Measurements from ENCODE around the gene GLIPR1L2.

GLIPR1L2 gene

DNA sequence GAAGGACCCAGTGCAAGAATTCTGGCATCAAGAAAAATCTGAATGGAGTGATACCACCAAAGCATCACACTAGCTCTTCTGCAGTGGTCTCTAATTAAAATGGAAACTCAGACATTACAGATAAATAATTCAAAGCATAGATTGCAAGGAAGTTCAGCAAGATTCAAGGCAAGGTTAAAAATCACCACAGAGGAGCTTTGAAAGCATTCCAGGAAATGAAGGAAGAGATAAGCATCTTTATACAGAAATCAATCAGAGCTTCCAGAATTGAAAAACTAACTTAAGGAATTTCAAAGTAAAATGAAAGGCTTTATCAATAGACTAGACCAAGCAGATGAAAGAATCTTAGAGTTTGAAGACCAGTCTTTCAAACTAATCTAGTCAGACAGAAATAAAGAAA is 69.3 kb downstream of the GLIPR1L2 start:
- Histone ChIP-seq H3K9ac (ENCODE audit: low read length in 5 of 5) (no peak overlapping the region), H3K4me3 (ENCODE audit: low read depth in 1 of 5, low read length in 5 of 5) (no peak overlapping the region), H3K4me1 (ENCODE audit: control insufficient read depth in 5 of 5, insufficient read depth in 5 of 5, low read length in 5 of 5) (no peaks in the 10 kb centered on the region), H3K9me3 (ENCODE audit: control insufficient read depth in 5 of 5, low read length in 5 of 5) (peaks cover 0 to 20% (median 7%) of the 10 kb centered on the region in 5 donors), H3K36me3 (ENCODE audit: control insufficient read depth in 5 of 5, insufficient read depth in 5 of 5, low read length in 5 of 5) (no peaks in the 10 kb centered on the region), H3K27me3 (ENCODE audit: control insufficient read depth in 5 of 5, insufficient read depth in 4 of 5, low read length in 5 of 5) (no peaks in the 10 kb centered on the region), H3K27ac (ENCODE audit: low read depth, low read length) (no peak overlapping the region)

GRCh38 chr12:75471902-75472890 is 81.3 kb downstream of the GLIPR1L2 start:
- Histone ChIP-seq H3K36me3 (ENCODE audit: control insufficient read depth in 5 of 5, insufficient read depth in 5 of 5, low read length in 5 of 5) (no peaks in the 10 kb centered on the region), H3K27ac (ENCODE audit: low read depth, low read length) (no peak overlapping the region), H3K4me1 (ENCODE audit: control insufficient read depth in 5 of 5, insufficient read depth in 5 of 5, low read length in 5 of 5) (peaks cover 0 to 7% (median 0%) of the 10 kb centered on the region in 5 donors), H3K9ac (ENCODE audit: low read length in 5 of 5) (no peak overlapping the region), H3K4me3 (ENCODE audit: low read depth in 1 of 5, low read length in 5 of 5) (no peak overlapping the region), H3K9me3 (ENCODE audit: control insufficient read depth in 5 of 5, low read length in 5 of 5) (no peaks in the 10 kb centered on the region), H3K27me3 (ENCODE audit: control insufficient read depth in 5 of 5, insufficient read depth in 4 of 5, low read length in 5 of 5) (no peaks in the 10 kb centered on the region)

GRCh38 chr12:75474116-75474515 is 83.2 kb downstream of the GLIPR1L2 start:
- Histone ChIP-seq H3K27me3 (ENCODE audit: control insufficient read depth in 5 of 5, insufficient read depth in 4 of 5, low read length in 5 of 5) (no peaks in the 10 kb centered on the region), H3K4me3 (ENCODE audit: low read depth in 1 of 5, low read length in 5 of 5) (no peak overlapping the region), H3K27ac (ENCODE audit: low read depth, low read length) (no peak overlapping the region), H3K9me3 (ENCODE audit: control insufficient read depth in 5 of 5, low read length in 5 of 5) (no peaks in the 10 kb centered on the region), H3K4me1 (ENCODE audit: control insufficient read depth in 5 of 5, insufficient read depth in 5 of 5, low read length in 5 of 5) (peaks cover 0 to 7% (median 3%) of the 10 kb centered on the region in 5 donors), H3K9ac (ENCODE audit: low read length in 5 of 5) (no peak overlapping the region), H3K36me3 (ENCODE audit: control insufficient read depth in 5 of 5, insufficient read depth in 5 of 5, low read length in 5 of 5) (no peaks in the 10 kb centered on the region)

DNA sequence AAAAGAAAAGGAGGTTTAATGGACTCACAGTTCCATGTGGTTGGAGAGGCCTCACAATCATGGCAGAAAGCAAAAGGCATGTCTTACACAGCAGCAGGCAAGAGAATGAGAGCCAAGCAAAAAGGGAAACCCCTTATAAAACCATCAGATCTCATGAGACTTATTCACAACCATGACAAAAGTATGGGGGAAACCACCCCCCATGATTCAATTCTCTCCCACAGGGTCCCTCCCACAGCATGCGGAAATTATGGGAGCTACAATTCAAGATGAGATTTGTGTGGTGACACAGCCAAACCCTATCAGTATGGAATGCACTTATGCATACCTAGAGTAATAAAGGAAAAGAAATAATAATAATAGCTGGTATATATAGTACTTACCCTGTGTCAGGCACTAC is 85.2 kb downstream of the GLIPR1L2 start:
- no peak overlapping the region for H3K9ac ChIP-seq (ENCODE audit: low read length in 5 of 5)
- H3K27ac ChIP-seq (ENCODE audit: low read depth, low read length): no peak overlapping the region
- H3K36me3 ChIP-seq (ENCODE audit: control insufficient read depth in 5 of 5, insufficient read depth in 5 of 5, low read length in 5 of 5): no peaks in the 10 kb centered on the region
- no peaks in the 10 kb centered on the region for H3K9me3 ChIP-seq (ENCODE audit: control insufficient read depth in 5 of 5, low read length in 5 of 5)
- no peaks in the 10 kb centered on the region for H3K27me3 ChIP-seq (ENCODE audit: control insufficient read depth in 5 of 5, insufficient read depth in 4 of 5, low read length in 5 of 5)
- no peak overlapping the region for H3K4me3 ChIP-seq (ENCODE audit: low read depth in 1 of 5, low read length in 5 of 5)
- H3K4me1 ChIP-seq (ENCODE audit: control insufficient read depth in 5 of 5, insufficient read depth in 5 of 5, low read length in 5 of 5): peaks cover 0 to 19% (median 8%) of the 10 kb centered on the region in 5 donors

DNA sequence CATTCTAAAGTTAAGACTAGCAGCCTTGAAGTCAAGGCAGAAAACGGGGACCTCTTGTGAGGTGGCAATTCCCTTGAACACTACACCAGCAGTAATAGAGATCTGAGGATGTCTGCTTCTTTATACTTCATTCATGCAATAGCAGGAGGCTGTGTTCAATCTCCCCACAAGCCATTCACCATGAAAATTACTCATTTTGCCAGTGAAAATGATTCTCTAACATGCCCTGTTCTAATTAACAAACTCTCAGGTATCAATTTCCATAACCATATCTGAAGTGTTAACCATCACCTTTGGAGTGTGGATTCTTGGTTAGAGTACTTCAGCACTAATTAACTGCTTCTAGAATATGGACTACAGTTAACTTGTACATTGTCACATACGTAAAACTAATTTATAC is 86.2 kb downstream of the GLIPR1L2 start:
- Histone ChIP-seq H3K9me3 (ENCODE audit: control insufficient read depth in 5 of 5, low read length in 5 of 5) (no peaks in the 10 kb centered on the region), H3K4me1 (ENCODE audit: control insufficient read depth in 5 of 5, insufficient read depth in 5 of 5, low read length in 5 of 5) (peaks cover 0 to 25% (median 10%) of the 10 kb centered on the region in 5 donors), H3K4me3 (ENCODE audit: low read depth in 1 of 5, low read length in 5 of 5) (no peak overlapping the region), H3K27me3 (ENCODE audit: control insufficient read depth in 5 of 5, insufficient read depth in 4 of 5, low read length in 5 of 5) (no peaks in the 10 kb centered on the region), H3K36me3 (ENCODE audit: control insufficient read depth in 5 of 5, insufficient read depth in 5 of 5, low read length in 5 of 5) (no peaks in the 10 kb centered on the region), H3K9ac (ENCODE audit: low read length in 5 of 5) (no peak overlapping the region), H3K27ac (ENCODE audit: low read depth, low read length) (no peak overlapping the region)

DNA sequence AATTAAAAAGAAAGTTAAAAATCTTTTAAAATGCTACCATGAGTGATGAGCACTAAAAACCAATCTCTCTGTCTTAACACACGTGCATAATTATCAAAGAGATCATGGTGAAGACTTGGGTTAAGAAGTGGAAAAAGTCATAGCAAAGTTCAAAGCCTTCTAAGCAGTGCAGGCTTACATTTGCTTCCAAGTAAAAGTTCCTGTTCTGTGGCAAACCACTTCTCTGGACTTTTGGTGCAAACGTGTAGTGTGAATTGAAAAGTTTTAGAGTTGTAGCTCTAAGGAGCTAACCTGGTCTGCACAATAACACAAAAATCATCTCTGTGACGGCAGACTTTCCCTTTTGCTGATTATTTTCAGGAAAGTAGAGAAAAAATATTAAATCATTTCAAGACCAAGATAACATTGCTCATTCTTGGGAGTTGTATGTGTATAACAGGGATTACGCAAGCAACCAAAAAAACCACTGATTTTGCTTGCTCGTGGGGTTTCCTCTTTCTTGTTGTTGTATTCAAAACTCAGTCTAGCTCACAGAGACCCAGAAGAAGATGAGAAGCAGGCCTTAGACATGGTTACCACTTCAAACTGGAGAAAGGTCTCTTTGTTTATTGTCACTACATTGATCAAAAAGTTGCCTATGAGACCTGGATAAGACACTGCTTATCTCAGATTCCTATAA is 87.4 kb downstream of the GLIPR1L2 start:
- H3K4me3 ChIP-seq (ENCODE audit: low read depth in 1 of 5, low read length in 5 of 5): no peak overlapping the region
- H3K36me3 ChIP-seq (ENCODE audit: control insufficient read depth in 5 of 5, insufficient read depth in 5 of 5, low read length in 5 of 5): no peaks in the 10 kb centered on the region
- H3K27me3 ChIP-seq (ENCODE audit: control insufficient read depth in 5 of 5, insufficient read depth in 4 of 5, low read length in 5 of 5): no peaks in the 10 kb centered on the region
- no peak overlapping the region for H3K9ac ChIP-seq (ENCODE audit: low read length in 5 of 5)
- H3K9me3 ChIP-seq (ENCODE audit: control insufficient read depth in 5 of 5, low read length in 5 of 5): no peaks in the 10 kb centered on the region
- no peak overlapping the region for H3K27ac ChIP-seq (ENCODE audit: low read depth, low read length)
- peaks cover 0 to 20% (median 10%) of the 10 kb centered on the region in 5 donors for H3K4me1 ChIP-seq (ENCODE audit: control insufficient read depth in 5 of 5, insufficient read depth in 5 of 5, low read length in 5 of 5)

DNA sequence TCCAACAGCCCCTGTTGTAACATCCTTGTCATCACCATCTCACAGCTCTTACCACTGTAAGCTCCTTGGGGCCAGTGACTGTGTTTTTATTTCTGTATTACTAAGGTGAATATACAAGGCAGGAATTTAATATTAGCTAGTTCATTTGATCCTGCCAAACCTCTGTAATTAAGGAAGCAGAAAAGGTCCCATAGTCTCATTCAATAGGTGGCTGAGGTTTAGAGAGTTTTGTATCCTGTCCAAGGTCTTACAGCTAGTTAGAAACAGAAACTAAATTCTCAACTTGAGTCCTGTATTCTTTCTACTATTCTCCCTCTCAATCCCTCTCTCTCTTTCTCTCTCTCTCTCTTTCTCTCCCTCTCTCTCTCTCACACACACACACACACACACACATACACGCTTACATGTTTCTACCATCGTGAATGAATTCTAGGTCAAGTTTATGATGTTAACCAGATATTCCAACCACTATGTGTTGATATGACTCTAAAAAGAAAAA is 89.1 kb downstream of the GLIPR1L2 start:
- H3K27me3 ChIP-seq (ENCODE audit: control insufficient read depth in 5 of 5, insufficient read depth in 4 of 5, low read length in 5 of 5): no peaks in the 10 kb centered on the region
- peak overlapping the region; percentile 81 for H3K27ac ChIP-seq (ENCODE audit: low read depth, low read length)
- peaks cover 0 to 20% (median 10%) of the 10 kb centered on the region in 5 donors for H3K4me1 ChIP-seq (ENCODE audit: control insufficient read depth in 5 of 5, insufficient read depth in 5 of 5, low read length in 5 of 5)
- peak overlapping the region in 3 of 5 donors; percentile 41 to 72 (median 48) for H3K9ac ChIP-seq (ENCODE audit: low read length in 5 of 5)
- H3K9me3 ChIP-seq (ENCODE audit: control insufficient read depth in 5 of 5, low read length in 5 of 5): no peaks in the 10 kb centered on the region
- peak overlapping the region in 4 of 5 donors; percentile 39 to 69 (median 64) for H3K4me3 ChIP-seq (ENCODE audit: low read depth in 1 of 5, low read length in 5 of 5)
- no peaks in the 10 kb centered on the region for H3K36me3 ChIP-seq (ENCODE audit: control insufficient read depth in 5 of 5, insufficient read depth in 5 of 5, low read length in 5 of 5)

GRCh38 chr12:75480469-75480949 is 89.6 kb downstream of the GLIPR1L2 start, which contains the start of gene GLIPR1:
TSS of gene GLIPR1 (plus strand) at chr12:75480755. CDS start at chr12:75480881, 126 bp downstream.
- H3K4me3 ChIP-seq (ENCODE audit: low read depth in 1 of 5, low read length in 5 of 5): peak within 1 kb of the TSS; percentile 39 to 69 (median 69)
- no peaks in the 10 kb centered on the region for H3K27me3 ChIP-seq (ENCODE audit: control insufficient read depth in 5 of 5, insufficient read depth in 4 of 5, low read length in 5 of 5)
- H3K4me1 ChIP-seq (ENCODE audit: control insufficient read depth in 5 of 5, insufficient read depth in 5 of 5, low read length in 5 of 5): peaks cover 0 to 20% (median 10%) of the 10 kb centered on the region in 5 donors
- H3K9ac ChIP-seq (ENCODE audit: low read length in 5 of 5): peak within 1 kb of the TSS; percentile 41 to 72 (median 58)
- no peaks in the 10 kb centered on the region for H3K9me3 ChIP-seq (ENCODE audit: control insufficient read depth in 5 of 5, low read length in 5 of 5)
- H3K27ac ChIP-seq (ENCODE audit: low read depth, low read length): peak within 1 kb of the TSS; percentile 81
- no peaks in the 10 kb centered on the region for H3K36me3 ChIP-seq (ENCODE audit: control insufficient read depth in 5 of 5, insufficient read depth in 5 of 5, low read length in 5 of 5)

- H3K9ac ChIP-seq (ENCODE audit: low read length in 5 of 5): peak overlapping the region in 4 of 5 donors; percentile 41 to 72 (median 64)
- peak overlapping the region; percentile 39 to 69 (median 69) for H3K4me3 ChIP-seq (ENCODE audit: low read depth in 1 of 5, low read length in 5 of 5)
- peak overlapping the region; percentile 81 for H3K27ac ChIP-seq (ENCODE audit: low read depth, low read length)
- no peaks in the 10 kb centered on the region for H3K36me3 ChIP-seq (ENCODE audit: control insufficient read depth in 5 of 5, insufficient read depth in 5 of 5, low read length in 5 of 5)
- no peaks in the 10 kb centered on the region for H3K9me3 ChIP-seq (ENCODE audit: control insufficient read depth in 5 of 5, low read length in 5 of 5)
- no peaks in the 10 kb centered on the region for H3K27me3 ChIP-seq (ENCODE audit: control insufficient read depth in 5 of 5, insufficient read depth in 4 of 5, low read length in 5 of 5)
- peaks cover 0 to 20% (median 10%) of the 10 kb centered on the region in 5 donors for H3K4me1 ChIP-seq (ENCODE audit: control insufficient read depth in 5 of 5, insufficient read depth in 5 of 5, low read length in 5 of 5)
These were observed 90.3 kb downstream of the GLIPR1L2 start for GRCh38 chr12:75481013-75481705.
